ENCODE data around the gene NOP14. TPM values are rescaled to one million over a fixed set of nuclear protein-coding genes. Genes with fewer than 3 reads are reported as not detected.
A peak's percentile ranks its signal among the peaks of the same experiment; 100 is the strongest.

Gene NOP14
- total RNA-seq, 1 donor from 2014 or later: 35.3 TPM

DNA sequence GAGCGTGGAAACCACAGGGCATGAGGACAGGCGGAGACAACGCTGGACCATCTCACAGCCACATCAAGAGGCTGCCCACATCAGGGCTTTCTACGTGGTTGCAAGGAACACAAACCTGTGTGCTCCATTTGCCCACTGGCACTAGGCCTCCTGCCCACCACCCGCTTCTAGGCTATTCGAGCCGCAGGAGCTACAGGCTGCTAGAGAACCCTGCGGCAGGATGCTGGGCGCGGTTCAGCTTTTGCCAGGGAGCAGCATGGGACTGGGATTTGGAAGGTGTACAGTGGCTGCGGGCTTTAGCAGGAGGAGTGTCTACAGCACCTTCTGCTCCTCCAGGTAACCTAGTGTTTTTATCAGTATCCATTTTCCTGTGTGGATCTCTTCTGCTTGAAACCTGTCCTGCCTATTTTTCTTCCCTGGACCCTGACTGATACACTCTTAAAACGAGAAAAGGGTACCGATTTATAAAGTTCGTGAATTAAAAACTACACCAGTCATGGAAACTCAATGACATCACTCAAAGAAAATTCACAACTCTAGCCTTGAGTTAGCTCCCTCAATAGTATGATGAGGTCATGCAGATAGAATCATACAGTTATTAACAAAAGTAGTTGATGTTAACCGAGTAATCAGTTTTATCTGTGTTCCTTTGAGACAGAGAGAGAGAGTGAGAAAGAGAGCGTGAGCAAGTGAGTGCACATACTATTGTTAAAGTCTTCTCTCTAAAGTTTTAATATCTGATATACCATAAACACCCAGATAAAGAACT is 12.8 kb downstream of the NOP14 start:
- peaks cover 55% of the 10 kb centered on the region for H3K36me3 ChIP-seq (ENCODE audit: insufficient read depth, low read length)
- H3K4me3 ChIP-seq (ENCODE audit: insufficient read depth, low read depth, low read length): no peak overlapping the region
- Mint-ChIP-seq H3K4me3 (ENCODE audit: unreplicated experiment) (no peak overlapping the region), H3K9me3 (ENCODE audit: unreplicated experiment) (no peaks in the 10 kb centered on the region), H3K27ac (ENCODE audit: unreplicated experiment) (peak overlapping the region; percentile 45), H3K36me3 (ENCODE audit: low read depth, unreplicated experiment) (peaks cover 46% of the 10 kb centered on the region), H3K4me1 (ENCODE audit: low read depth, unreplicated experiment) (peaks cover 4% of the 10 kb centered on the region), H3K27me3 (ENCODE audit: low read depth, unreplicated experiment) (no peaks in the 10 kb centered on the region)
- H3K4me2 ChIP-seq (ENCODE audit: low read length): no peak overlapping the region
- no peaks in the 10 kb centered on the region for H3K27me3 ChIP-seq (ENCODE audit: insufficient read depth, low read length)
- FAIRE-seq: no peak
- peaks cover 58% of the 10 kb centered on the region for H4K20me1 ChIP-seq (ENCODE audit: insufficient read depth, low read length)
- no peak for DNase-seq (ENCODE audit: low read depth)
- H3K79me2 ChIP-seq (ENCODE audit: insufficient read depth, low read length): peaks cover 21% of the 10 kb centered on the region
- no peaks in the 10 kb centered on the region for H3K9me3 ChIP-seq (ENCODE audit: insufficient read depth, low read depth, low read length)
- H2AFZ ChIP-seq (ENCODE audit: low read depth, low read length): no peak overlapping the region
- peaks cover 8% of the 10 kb centered on the region for H3K4me1 ChIP-seq (ENCODE audit: insufficient read depth, low read length)
- no peak overlapping the region for H3K27ac ChIP-seq (ENCODE audit: low read depth, low read length)
- H3K9ac ChIP-seq (ENCODE audit: low read length): no peak overlapping the region
- no peak for TF ChIP-seq EZH2 (IDR thresholded peaks at IDR 0.05; ENCODE audit: insufficient read depth, low read length)
- TF ChIP-seq, protein P1, sequence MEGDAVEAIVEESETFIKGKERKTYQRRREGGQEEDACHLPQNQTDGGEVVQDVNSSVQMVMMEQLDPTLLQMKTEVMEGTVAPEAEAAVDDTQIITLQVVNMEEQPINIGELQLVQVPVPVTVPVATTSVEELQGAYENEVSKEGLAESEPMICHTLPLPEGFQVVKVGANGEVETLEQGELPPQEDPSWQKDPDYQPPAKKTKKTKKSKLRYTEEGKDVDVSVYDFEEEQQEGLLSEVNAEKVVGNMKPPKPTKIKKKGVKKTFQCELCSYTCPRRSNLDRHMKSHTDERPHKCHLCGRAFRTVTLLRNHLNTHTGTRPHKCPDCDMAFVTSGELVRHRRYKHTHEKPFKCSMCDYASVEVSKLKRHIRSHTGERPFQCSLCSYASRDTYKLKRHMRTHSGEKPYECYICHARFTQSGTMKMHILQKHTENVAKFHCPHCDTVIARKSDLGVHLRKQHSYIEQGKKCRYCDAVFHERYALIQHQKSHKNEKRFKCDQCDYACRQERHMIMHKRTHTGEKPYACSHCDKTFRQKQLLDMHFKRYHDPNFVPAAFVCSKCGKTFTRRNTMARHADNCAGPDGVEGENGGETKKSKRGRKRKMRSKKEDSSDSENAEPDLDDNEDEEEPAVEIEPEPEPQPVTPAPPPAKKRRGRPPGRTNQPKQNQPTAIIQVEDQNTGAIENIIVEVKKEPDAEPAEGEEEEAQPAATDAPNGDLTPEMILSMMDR (IDR thresholded peaks at IDR 0.05; ENCODE audit: insufficient read depth, low read depth, low read length): no peak

DNA sequence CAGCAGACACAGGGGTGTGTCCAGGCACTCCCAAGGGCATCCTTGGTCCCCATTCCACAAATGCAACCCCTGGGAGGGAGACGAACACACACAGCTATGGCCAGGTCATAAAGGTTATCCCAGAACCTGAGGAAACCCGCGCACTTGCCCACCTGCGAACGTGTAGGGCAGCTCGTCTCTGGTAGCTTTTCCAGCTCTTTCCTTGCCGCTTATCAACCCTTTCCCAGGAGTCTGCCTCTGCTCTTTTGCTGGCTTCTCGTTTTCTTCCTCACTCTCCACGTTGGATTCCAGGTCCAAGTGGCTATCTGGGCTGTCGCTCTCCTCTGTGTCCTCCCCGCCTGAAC is 13.5 kb downstream of the NOP14 start:
- Histone ChIP-seq H3K36me3 (ENCODE audit: insufficient read depth, low read length) (peaks cover 60% of the 10 kb centered on the region), H3K9me3 (ENCODE audit: insufficient read depth, low read depth, low read length) (no peaks in the 10 kb centered on the region), H3K27ac (ENCODE audit: low read depth, low read length) (no peak overlapping the region), H3K79me2 (ENCODE audit: insufficient read depth, low read length) (peaks cover 25% of the 10 kb centered on the region), H4K20me1 (ENCODE audit: insufficient read depth, low read length) (peaks cover 62% of the 10 kb centered on the region), H3K9ac (ENCODE audit: low read length) (no peak overlapping the region), H3K4me2 (ENCODE audit: low read length) (no peak overlapping the region), H3K4me3 (ENCODE audit: insufficient read depth, low read depth, low read length) (no peak overlapping the region), H3K4me1 (ENCODE audit: insufficient read depth, low read length) (peaks cover 8% of the 10 kb centered on the region), H3K27me3 (ENCODE audit: insufficient read depth, low read length) (no peaks in the 10 kb centered on the region), H2AFZ (ENCODE audit: low read depth, low read length) (no peak overlapping the region)
- no peak for TF ChIP-seq EZH2 (IDR thresholded peaks at IDR 0.05; ENCODE audit: insufficient read depth, low read length)
- TF ChIP-seq, protein P1 (IDR thresholded peaks at IDR 0.05; ENCODE audit: insufficient read depth, low read depth, low read length): no peak
- Mint-ChIP-seq H3K27me3 (ENCODE audit: low read depth, unreplicated experiment) (no peaks in the 10 kb centered on the region), H3K27ac (ENCODE audit: unreplicated experiment) (no peak overlapping the region), H3K4me3 (ENCODE audit: unreplicated experiment) (no peak overlapping the region), H3K4me1 (ENCODE audit: low read depth, unreplicated experiment) (peaks cover 4% of the 10 kb centered on the region), H3K36me3 (ENCODE audit: low read depth, unreplicated experiment) (peaks cover 46% of the 10 kb centered on the region), H3K9me3 (ENCODE audit: unreplicated experiment) (no peaks in the 10 kb centered on the region)
- no peak for FAIRE-seq
- no peak for DNase-seq (ENCODE audit: low read depth)
